ENCODE measurements around the gene NSF. TPM values are rescaled to one million over a fixed set of nuclear protein-coding genes. Genes with fewer than 3 reads are reported as not detected.

Gene NSF
- total and polyA plus RNA-seq, 3 experiments from 2014 or later = 22.7 to 43.0 (median 37.7) TPM

DNA sequence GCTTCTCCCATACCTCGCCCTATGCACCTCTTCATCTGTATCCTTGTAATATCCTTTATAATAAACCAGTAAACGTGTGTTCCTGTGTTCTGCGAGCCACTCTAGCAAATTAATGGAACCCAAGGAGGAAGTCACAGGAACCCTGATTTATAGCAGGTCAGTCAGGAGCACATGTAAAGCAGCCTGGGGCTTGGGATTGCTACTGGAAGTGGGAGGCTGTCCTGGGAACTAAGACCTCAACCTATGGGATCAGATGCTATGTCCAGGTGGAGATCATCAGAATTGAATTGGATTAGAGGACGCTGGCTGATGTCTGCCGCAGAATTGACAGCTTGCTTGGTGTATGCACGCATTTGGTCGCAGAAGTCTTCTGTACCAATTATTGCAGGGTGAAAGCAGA, 212.3 kb downstream of the NSF start:
- H3K4me3 ChIP-seq (ENCODE audit: low read length) = no peak overlapping the region
- DNase-seq = no peak
- H3K36me3 ChIP-seq (ENCODE audit: insufficient read depth, low read length) = no peaks in the 10 kb centered on the region
- no peaks in the 10 kb centered on the region for H3K4me1 ChIP-seq (ENCODE audit: insufficient read depth, low read length)
- no peaks in the 10 kb centered on the region for H3K27me3 ChIP-seq (ENCODE audit: insufficient read depth, low read length, poor library complexity, severe bottlenecking)
- H3K27me3 Mint-ChIP-seq = peaks cover 11 to 24% of the 10 kb centered on the region in 2 donors
- H3K4me1 Mint-ChIP-seq = no peaks in the 10 kb centered on the region
- no peaks in the 10 kb centered on the region for H3K36me3 Mint-ChIP-seq
- H3K9me3 ChIP-seq (ENCODE audit: low read length) = no peaks in the 10 kb centered on the region
- ChIA-PET CTCF (no interaction called here), POLR2A (no interaction called here)
- H3K27ac Mint-ChIP-seq = no peak overlapping the region
- no peak overlapping the region for H3K4me3 Mint-ChIP-seq
- no peaks in the 10 kb centered on the region for H3K9me3 Mint-ChIP-seq
- no peak overlapping the region for H3K27ac ChIP-seq (ENCODE audit: low read depth, low read length)

DNA sequence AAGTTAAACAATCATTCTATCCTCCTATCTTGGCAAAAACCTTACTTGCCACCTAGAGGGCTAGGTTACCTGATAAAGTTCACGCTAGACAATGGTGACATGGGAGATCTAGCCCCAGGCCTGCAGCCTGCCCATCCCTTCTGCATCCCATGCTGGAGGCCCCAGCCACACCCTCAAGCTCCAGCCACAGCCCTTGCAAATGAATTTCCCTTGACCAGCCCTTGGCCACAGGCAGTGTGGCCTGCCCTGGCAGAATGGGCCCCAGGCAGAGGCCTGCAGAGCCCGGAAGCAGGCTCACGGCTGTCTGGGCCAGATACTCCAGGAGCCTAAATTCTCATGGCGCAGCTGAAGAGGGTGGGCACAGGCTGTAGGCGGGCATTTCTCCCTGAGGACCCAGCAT, 213.1 kb downstream of the NSF start:
- H3K36me3 Mint-ChIP-seq = no peaks in the 10 kb centered on the region
- Histone ChIP-seq H3K4me1 (ENCODE audit: insufficient read depth, low read length) (no peaks in the 10 kb centered on the region), H3K36me3 (ENCODE audit: insufficient read depth, low read length) (no peaks in the 10 kb centered on the region), H3K27ac (ENCODE audit: low read depth, low read length) (no peak overlapping the region), H3K9me3 (ENCODE audit: low read length) (no peaks in the 10 kb centered on the region), H3K27me3 (ENCODE audit: insufficient read depth, low read length, poor library complexity, severe bottlenecking) (no peaks in the 10 kb centered on the region), H3K4me3 (ENCODE audit: low read length) (no peak overlapping the region)
- no peak for DNase-seq
- H3K27me3 Mint-ChIP-seq = peaks cover 11 to 24% of the 10 kb centered on the region in 2 donors
- POLR2A ChIA-PET = interaction anchor here (0.7 kb wide), 1 partner anchor 60 kb away, joined by 5 read pairs; no protein-coding TSS in a partner anchor
- no peak overlapping the region for H3K27ac Mint-ChIP-seq
- no peak overlapping the region for H3K4me3 Mint-ChIP-seq
- no peaks in the 10 kb centered on the region for H3K4me1 Mint-ChIP-seq
- CTCF ChIA-PET = no interaction called here
- no peaks in the 10 kb centered on the region for H3K9me3 Mint-ChIP-seq

- H3K4me3 Mint-ChIP-seq = no peak overlapping the region
- H3K27me3 Mint-ChIP-seq = peaks cover 10 to 15% of the 10 kb centered on the region in 2 donors
- no peak overlapping the region for H3K27ac ChIP-seq (ENCODE audit: low read depth, low read length)
- no peaks in the 10 kb centered on the region for H3K27me3 ChIP-seq (ENCODE audit: insufficient read depth, low read length, poor library complexity, severe bottlenecking)
- ChIA-PET CTCF (interaction anchor here (1.3 kb wide), 1 partner anchor 17 kb away, joined by 3 read pairs; no protein-coding TSS in a partner anchor), POLR2A (no interaction called here)
- H3K27ac Mint-ChIP-seq = no peak overlapping the region
- H3K4me1 Mint-ChIP-seq = no peaks in the 10 kb centered on the region
- no peaks in the 10 kb centered on the region for H3K9me3 Mint-ChIP-seq
- no peaks in the 10 kb centered on the region for H3K9me3 ChIP-seq (ENCODE audit: low read length)
- H3K4me3 ChIP-seq (ENCODE audit: low read length) = no peak overlapping the region
- no peaks in the 10 kb centered on the region for H3K36me3 ChIP-seq (ENCODE audit: insufficient read depth, low read length)
- H3K4me1 ChIP-seq (ENCODE audit: insufficient read depth, low read length) = no peaks in the 10 kb centered on the region
- no peak for DNase-seq
- no peaks in the 10 kb centered on the region for H3K36me3 Mint-ChIP-seq
Observed at GRCh38 chr17:46805771-46806170, 215.3 kb downstream of the NSF start.

Other genes starting within 250 kb of the NSF start
- gene ARL17B, start 228.9 kb upstream of the NSF start, total RNA-seq = 10 to 100 TPM; 11.5 to 12.9 TPM
- 25.8 TPM for gene ARL17B, start 228.9 kb upstream of the NSF start, polyA plus RNA-seq
- 1 to 10 TPM; 9.1 to 9.8 TPM for gene LRRC37A2, start 78.2 kb upstream of the NSF start, total RNA-seq
- gene LRRC37A2, start 78.2 kb upstream of the NSF start, polyA plus RNA-seq = 10.1 TPM
- gene ARL17A, start 11.0 kb upstream of the NSF start, total RNA-seq = 10 to 100 TPM in 1 of 2 experiments, 1 to 10 TPM in 1; 8.8 to 10.1 TPM
- 9.6 TPM for gene ARL17A, start 11.0 kb upstream of the NSF start, polyA plus RNA-seq
- not detected for gene WNT3, start 228.0 kb downstream of the NSF start, total RNA-seq
- gene WNT3, start 228.0 kb downstream of the NSF start, polyA plus RNA-seq = not detected